Activated T-cell treated with anti-CD3 and anti-CD28 coated beads, Interleukin-2, amount 50 U/mL, for 24 hours (primary cell): ENCODE measurements around the gene BBC3.

ENCODE experiments used
- DNase-seq: peaks from one replicate; pipeline ENCODE4 v3.0.0-alpha.2; 2020
- H3K27ac Mint-ChIP-seq: 2 replicates; pipeline ENCODE4 v1.8.0; 2020; ENCODE audit warnings: mild to moderate bottlenecking, mixed read lengths
- H3K27me3 Mint-ChIP-seq: 2 replicates; pipeline ENCODE4 v1.8.0; 2020; ENCODE audit warnings: mixed read lengths
- H3K36me3 Mint-ChIP-seq: 2 replicates; pipeline ENCODE4 v1.8.0; 2020; ENCODE audit warnings: low read depth, mixed read lengths
- H3K4me1 Mint-ChIP-seq: 2 replicates; pipeline ENCODE4 v1.8.0; 2020; ENCODE audit warnings: low read depth, mixed read lengths
- H3K4me3 Mint-ChIP-seq: 2 replicates; pipeline ENCODE4 v1.8.0; 2020; ENCODE audit warnings: mild to moderate bottlenecking, moderate library complexity, mixed read lengths
- H3K9me3 Mint-ChIP-seq: 2 replicates; pipeline ENCODE4 v1.8.0; 2020; ENCODE audit warnings: mixed read lengths

The BBC3 gene

DNA sequence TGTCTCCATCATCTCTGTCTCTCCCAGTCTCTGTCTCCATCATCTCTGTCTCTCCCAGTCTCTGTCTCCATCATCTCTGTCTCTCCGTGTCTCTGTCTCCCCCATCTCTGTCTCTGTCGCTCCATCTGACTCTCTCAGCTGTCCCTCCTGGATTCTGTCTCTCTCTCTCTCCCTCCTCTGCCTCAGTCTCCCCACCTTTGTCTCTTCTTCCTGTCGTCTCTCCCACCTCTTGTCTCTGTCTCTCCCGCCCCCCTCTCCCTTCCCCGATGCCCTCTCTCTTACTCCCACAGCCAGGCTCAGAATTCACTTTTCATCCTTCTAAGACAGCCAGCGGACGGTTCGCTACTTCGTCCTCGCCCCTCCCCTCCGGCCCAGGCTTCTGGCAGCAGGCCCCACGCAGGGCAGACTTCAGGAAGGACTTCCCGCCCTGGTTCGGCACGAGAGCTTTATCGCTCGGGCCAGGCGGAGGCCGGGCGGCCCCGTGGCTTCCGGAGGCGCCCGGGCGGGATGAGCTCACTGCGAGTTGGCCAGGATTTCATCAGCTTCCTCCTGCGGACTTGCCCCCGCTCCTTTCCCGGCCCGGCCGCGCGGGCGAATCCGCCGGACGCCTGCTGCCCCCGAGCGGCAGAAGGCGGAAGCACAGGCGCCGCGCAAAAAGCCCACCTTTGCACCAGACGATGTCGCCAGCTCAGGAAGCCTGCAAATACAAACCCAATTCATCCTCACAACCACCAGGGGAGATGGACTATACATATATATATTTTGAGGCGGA is 13.0 kb upstream of the BBC3 start:
- Mint-ChIP-seq H3K36me3 (peaks cover 2% of the 10 kb centered on the region), H3K9me3 (no peaks in the 10 kb centered on the region), H3K27me3 (peaks cover 3% of the 10 kb centered on the region), H3K27ac (peak overlapping the region; percentile 97), H3K4me1 (peaks cover 33% of the 10 kb centered on the region), H3K4me3 (peak overlapping the region; percentile 84)
- peak; percentile 96 for DNase-seq

GRCh38 chr19:47243364-47243775 is 12.4 kb upstream of the BBC3 start:
- DNase-seq: no peak
- Mint-ChIP-seq H3K27ac (peak overlapping the region; percentile 97), H3K4me1 (peaks cover 37% of the 10 kb centered on the region), H3K9me3 (no peaks in the 10 kb centered on the region), H3K4me3 (peak overlapping the region; percentile 84), H3K27me3 (peaks cover 4% of the 10 kb centered on the region), H3K36me3 (peaks cover 2% of the 10 kb centered on the region)

DNA sequence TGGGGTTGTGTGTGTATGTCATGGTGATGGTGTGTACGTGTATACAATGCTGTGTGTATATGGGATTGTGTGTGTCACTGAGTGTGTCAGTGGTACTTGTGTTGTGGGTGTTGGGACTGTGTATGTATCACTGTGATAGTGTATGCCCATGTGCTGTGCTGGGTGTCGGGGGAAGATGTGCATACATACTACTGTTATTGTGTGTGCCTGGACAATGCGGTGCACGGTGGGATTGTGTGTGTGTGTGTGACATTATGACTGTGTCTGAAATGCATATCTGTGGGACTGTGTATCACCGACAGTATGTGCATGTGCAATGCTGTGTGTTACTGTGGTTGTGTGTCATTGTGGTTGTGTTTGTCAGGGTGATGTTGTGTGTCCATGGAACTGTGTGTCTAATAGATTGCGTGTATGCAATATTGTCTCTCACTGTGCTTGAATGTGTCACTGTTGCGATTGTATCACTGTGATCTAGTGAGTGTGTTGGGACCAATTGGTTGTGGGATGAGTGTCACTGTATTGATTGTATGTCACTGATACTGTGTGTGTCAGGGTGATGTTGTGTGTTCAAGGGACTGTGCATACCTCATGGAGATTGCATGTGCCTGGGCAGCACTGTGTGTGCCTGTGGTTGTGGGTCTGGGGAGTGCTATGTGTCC is 11.0 kb upstream of the BBC3 start:
- peaks cover 2% of the 10 kb centered on the region for H3K36me3 Mint-ChIP-seq
- peaks cover 4% of the 10 kb centered on the region for H3K27me3 Mint-ChIP-seq
- H3K4me1 Mint-ChIP-seq: peaks cover 34% of the 10 kb centered on the region
- H3K4me3 Mint-ChIP-seq: no peak overlapping the region
- H3K9me3 Mint-ChIP-seq: no peaks in the 10 kb centered on the region
- DNase-seq: no peak
- H3K27ac Mint-ChIP-seq: no peak overlapping the region

GRCh38 chr19:47240996-47241918 is 10.3 kb upstream of the BBC3 start:
- peaks cover 4% of the 10 kb centered on the region for H3K27me3 Mint-ChIP-seq
- H3K9me3 Mint-ChIP-seq: no peaks in the 10 kb centered on the region
- peak; percentile 85 for DNase-seq
- H3K27ac Mint-ChIP-seq: no peak overlapping the region
- H3K4me1 Mint-ChIP-seq: peaks cover 34% of the 10 kb centered on the region
- peak overlapping the region; percentile 20 for H3K4me3 Mint-ChIP-seq
- H3K36me3 Mint-ChIP-seq: peaks cover 2% of the 10 kb centered on the region

GRCh38 chr19:47240556-47240955 is 9.6 kb upstream of the BBC3 start:
- Mint-ChIP-seq H3K27me3 (peaks cover 4% of the 10 kb centered on the region), H3K4me3 (peak overlapping the region; percentile 25), H3K36me3 (peaks cover 2% of the 10 kb centered on the region), H3K4me1 (peaks cover 34% of the 10 kb centered on the region), H3K9me3 (no peaks in the 10 kb centered on the region), H3K27ac (no peak overlapping the region)
- DNase-seq: no peak

GRCh38 chr19:47239610-47240296 is 8.8 kb upstream of the BBC3 start:
- Mint-ChIP-seq H3K36me3 (peaks cover 2% of the 10 kb centered on the region), H3K9me3 (no peaks in the 10 kb centered on the region), H3K27ac (no peak overlapping the region), H3K4me3 (peak overlapping the region; percentile 25), H3K27me3 (peaks cover 4% of the 10 kb centered on the region), H3K4me1 (peaks cover 32% of the 10 kb centered on the region)
- DNase-seq: peak; percentile 71

- H3K27ac Mint-ChIP-seq: peak overlapping the region; percentile 78
- peaks cover 2% of the 10 kb centered on the region for H3K36me3 Mint-ChIP-seq
- H3K27me3 Mint-ChIP-seq: peaks cover 4% of the 10 kb centered on the region
- peaks cover 26% of the 10 kb centered on the region for H3K4me1 Mint-ChIP-seq
- H3K9me3 Mint-ChIP-seq: no peaks in the 10 kb centered on the region
- H3K4me3 Mint-ChIP-seq: peak overlapping the region; percentile 51
- no peak for DNase-seq
Measured at GRCh38 chr19:47239152-47239551, 8.2 kb upstream of the BBC3 start.

DNA sequence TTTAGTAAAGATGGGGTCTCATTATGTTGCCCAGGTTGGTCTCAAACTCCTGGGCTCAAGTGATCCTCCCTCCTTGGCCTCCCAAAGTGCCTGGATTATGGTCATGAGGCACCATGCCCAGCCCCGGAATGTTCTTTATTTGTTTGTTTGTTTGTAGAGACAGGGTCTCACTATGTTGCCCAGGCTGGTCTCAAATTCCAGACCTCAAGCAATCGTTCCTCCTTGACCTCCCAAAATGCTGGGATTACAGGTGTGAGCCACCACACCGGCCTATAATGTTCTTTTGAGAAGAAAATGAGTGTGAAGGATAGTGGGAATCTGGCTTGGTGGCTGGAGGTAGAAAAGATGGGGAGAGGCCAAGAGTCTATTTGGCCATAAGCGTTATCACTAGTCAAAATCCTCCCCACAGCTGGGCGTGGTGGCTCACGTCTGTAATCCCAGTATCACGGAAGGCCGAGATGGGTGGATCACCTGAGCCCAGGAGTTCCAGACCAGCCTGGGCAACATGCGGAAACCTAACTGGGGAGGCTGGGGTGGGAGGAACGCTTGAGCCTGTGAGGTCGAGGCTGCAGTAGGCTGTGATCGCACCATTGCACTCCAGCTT is 5.2 kb upstream of the BBC3 start:
- peaks cover 35% of the 10 kb centered on the region for H3K4me1 Mint-ChIP-seq
- peaks cover 4% of the 10 kb centered on the region for H3K27me3 Mint-ChIP-seq
- no peaks in the 10 kb centered on the region for H3K36me3 Mint-ChIP-seq
- H3K27ac Mint-ChIP-seq: no peak overlapping the region
- no peak for DNase-seq
- no peaks in the 10 kb centered on the region for H3K9me3 Mint-ChIP-seq
- H3K4me3 Mint-ChIP-seq: no peak overlapping the region

DNA sequence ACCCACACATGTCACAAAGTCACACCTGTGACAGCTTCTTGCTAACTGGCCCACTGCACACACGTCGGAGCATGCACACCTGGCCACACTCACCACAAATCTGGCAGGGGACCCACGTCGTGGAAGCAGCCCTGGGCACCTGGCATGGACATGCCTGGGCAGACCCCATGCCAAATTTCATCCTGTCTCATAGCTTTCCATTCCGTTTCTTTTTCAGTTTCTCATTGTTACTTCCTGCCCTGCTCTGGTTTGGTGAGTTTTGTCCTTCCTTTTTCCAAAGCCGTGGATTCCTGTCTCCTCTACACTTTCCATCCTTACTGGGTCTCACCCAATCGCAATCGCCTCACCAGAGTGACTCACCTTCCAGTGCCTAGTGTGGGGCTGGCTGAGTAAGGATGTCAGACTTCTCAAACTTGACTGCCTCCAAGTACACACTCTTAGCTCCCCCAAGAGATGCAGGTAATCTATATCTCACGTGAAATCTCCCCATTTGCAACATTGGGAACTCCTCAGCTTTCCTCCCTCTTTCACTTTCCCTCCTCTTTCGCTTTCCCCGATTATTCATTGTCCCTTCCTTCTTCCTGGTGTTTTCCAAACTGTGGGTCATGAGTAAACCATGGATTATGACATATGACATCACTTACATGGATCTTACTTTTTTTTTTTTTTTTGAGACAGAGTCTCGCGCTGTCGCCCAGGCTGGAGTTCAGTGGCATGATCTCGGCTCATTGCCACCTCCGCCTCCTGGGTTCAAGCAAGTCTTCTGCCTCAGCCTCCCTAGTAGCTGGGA is 1.6 kb upstream of the BBC3 start:
- no peaks in the 10 kb centered on the region for H3K9me3 Mint-ChIP-seq
- H3K4me3 Mint-ChIP-seq: peak overlapping the region; percentile 73
- no peak for DNase-seq
- no peaks in the 10 kb centered on the region for H3K36me3 Mint-ChIP-seq
- H3K27ac Mint-ChIP-seq: peak overlapping the region; percentile 68
- no peaks in the 10 kb centered on the region for H3K27me3 Mint-ChIP-seq
- H3K4me1 Mint-ChIP-seq: peaks cover 19% of the 10 kb centered on the region

- Mint-ChIP-seq H3K4me3 (peak overlapping the region; percentile 73), H3K9me3 (no peaks in the 10 kb centered on the region), H3K36me3 (no peaks in the 10 kb centered on the region), H3K27me3 (no peaks in the 10 kb centered on the region), H3K27ac (peak overlapping the region; percentile 77), H3K4me1 (peaks cover 29% of the 10 kb centered on the region)
- DNase-seq: peak; percentile 91
Measured at GRCh38 chr19:47231215-47232054, 436 bp upstream of the BBC3 start.

GRCh38 chr19:47230054-47230920 is 712 bp downstream of the BBC3 start:
- Mint-ChIP-seq H3K4me3 (peak overlapping the region; percentile 60), H3K27me3 (no peaks in the 10 kb centered on the region), H3K4me1 (peaks cover 34% of the 10 kb centered on the region), H3K36me3 (peaks cover 4% of the 10 kb centered on the region), H3K9me3 (no peaks in the 10 kb centered on the region), H3K27ac (no peak overlapping the region)
- peak; percentile 86 for DNase-seq

GRCh38 chr19:47229676-47230053 is 1.3 kb downstream of the BBC3 start:
- Mint-ChIP-seq H3K4me1 (peaks cover 35% of the 10 kb centered on the region), H3K36me3 (peaks cover 5% of the 10 kb centered on the region), H3K9me3 (no peaks in the 10 kb centered on the region), H3K27me3 (no peaks in the 10 kb centered on the region), H3K27ac (no peak overlapping the region), H3K4me3 (no peak overlapping the region)
- peak; percentile 54 for DNase-seq
